ENCODE data around the gene STXBP1.

Gene STXBP1

DNA sequence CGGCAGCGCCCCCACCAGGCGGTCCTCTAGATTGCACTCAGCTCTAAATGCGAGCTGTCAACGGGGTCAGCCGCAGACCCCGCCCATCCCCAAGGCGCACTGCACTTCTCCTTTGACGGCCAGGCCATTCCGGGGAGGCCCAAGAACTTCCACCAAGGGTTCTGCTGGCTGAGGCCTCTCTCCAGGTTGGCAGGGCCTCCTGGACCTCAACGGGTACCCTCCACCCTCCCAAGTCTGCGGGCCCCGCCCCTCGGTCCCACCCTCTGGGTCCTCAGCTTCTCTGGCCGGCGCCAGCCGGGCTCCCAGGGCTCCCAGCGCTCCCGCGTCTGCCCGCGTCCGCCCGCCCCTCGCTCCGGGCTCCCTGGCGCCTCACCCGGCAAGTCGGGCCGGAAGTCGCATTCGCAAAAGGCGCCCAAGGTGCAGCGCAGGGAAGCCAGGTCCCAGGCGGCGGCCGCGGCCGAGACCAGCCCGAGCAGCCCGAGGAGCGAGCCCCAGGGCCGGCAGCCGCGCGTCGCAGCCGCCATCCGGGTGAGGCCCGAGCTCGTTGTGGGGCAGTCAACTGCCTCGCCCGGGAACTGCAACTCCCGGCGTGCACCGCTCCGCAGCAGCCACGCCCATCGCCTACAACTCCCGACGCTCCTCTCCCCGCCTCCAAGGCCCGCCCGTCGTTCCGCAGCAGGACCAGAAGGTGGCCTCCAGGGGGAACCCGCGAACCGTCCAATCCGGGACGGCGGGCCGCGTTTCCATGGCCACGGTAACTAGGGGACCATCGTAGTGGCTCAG, 122.9 kb downstream of the STXBP1 start, which contains the start of gene TOR2A:
Gene TOR2A (minus strand): TSS at position 548 of the 783 bp plus-strand sequence. CDS start 24 bp downstream, at position 524.
- DNase-seq (ENCODE audit: low read depth): peak; percentile 95
- TF ChIP-seq, protein P1, sequence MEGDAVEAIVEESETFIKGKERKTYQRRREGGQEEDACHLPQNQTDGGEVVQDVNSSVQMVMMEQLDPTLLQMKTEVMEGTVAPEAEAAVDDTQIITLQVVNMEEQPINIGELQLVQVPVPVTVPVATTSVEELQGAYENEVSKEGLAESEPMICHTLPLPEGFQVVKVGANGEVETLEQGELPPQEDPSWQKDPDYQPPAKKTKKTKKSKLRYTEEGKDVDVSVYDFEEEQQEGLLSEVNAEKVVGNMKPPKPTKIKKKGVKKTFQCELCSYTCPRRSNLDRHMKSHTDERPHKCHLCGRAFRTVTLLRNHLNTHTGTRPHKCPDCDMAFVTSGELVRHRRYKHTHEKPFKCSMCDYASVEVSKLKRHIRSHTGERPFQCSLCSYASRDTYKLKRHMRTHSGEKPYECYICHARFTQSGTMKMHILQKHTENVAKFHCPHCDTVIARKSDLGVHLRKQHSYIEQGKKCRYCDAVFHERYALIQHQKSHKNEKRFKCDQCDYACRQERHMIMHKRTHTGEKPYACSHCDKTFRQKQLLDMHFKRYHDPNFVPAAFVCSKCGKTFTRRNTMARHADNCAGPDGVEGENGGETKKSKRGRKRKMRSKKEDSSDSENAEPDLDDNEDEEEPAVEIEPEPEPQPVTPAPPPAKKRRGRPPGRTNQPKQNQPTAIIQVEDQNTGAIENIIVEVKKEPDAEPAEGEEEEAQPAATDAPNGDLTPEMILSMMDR (conservative IDR thresholded peaks at IDR 0.05; ENCODE audit: control insufficient read depth, insufficient read depth, low read depth, low read length): peak; percentile 88

DNA sequence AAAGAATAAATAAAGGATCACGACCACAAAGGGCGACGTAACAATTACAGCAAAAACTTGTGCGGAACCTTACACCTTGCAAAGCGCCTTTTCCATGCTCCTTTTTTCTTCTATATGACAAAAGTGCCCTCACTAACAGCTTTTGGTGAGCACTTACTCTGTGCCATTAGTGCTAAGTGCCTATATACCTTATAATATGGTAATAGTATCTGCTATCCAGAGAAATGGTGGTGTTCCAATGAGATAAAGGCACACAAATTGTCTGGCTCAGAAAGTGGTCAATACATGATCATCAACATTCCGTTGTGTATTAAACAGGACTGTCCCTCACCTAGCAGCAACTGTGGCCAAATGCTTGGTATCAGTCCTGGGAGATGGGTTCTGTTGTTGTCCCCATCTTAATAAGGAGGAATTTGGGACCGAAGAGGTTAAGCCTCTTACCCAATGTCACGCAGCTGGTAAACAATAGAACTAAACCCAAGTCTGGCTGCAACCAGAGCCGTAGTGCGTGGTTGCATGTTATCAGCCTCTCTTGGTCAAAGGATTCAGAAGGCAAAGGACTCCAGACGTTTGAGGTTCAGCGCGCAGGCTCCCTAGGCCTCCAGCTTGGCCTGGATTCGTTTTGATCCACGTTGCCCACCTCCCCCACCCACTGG, 123.6 kb downstream of the STXBP1 start:
- no peak for DNase-seq (ENCODE audit: low read depth)
- TF ChIP-seq, protein P1 (conservative IDR thresholded peaks at IDR 0.05; ENCODE audit: control insufficient read depth, insufficient read depth, low read depth, low read length): no peak
- no peak overlapping the region for H3K4me3 ChIP-seq (ENCODE audit: control insufficient read depth, low read depth, low read length)

More for the DNA sequence above, 122.9 kb downstream of the STXBP1 start, which contains the start of gene TOR2A:
- peak within 1 kb of the TSS; percentile 67 for H3K4me3 ChIP-seq (ENCODE audit: control insufficient read depth, low read depth, low read length)

GRCh38 chr9:127738666-127739065, 126.6 kb downstream of the STXBP1 start:
- no peak for DNase-seq (ENCODE audit: low read depth)
- H3K4me3 ChIP-seq (ENCODE audit: control insufficient read depth, low read depth, low read length): no peak overlapping the region
- TF ChIP-seq, protein P1 (conservative IDR thresholded peaks at IDR 0.05; ENCODE audit: control insufficient read depth, insufficient read depth, low read depth, low read length): no peak

GRCh38 chr9:127739614-127740330, 127.7 kb downstream of the STXBP1 start:
- peak; percentile 47 for DNase-seq (ENCODE audit: low read depth)
- TF ChIP-seq, protein P1 (conservative IDR thresholded peaks at IDR 0.05; ENCODE audit: control insufficient read depth, insufficient read depth, low read depth, low read length): no peak
- H3K4me3 ChIP-seq (ENCODE audit: control insufficient read depth, low read depth, low read length): no peak overlapping the region

DNA sequence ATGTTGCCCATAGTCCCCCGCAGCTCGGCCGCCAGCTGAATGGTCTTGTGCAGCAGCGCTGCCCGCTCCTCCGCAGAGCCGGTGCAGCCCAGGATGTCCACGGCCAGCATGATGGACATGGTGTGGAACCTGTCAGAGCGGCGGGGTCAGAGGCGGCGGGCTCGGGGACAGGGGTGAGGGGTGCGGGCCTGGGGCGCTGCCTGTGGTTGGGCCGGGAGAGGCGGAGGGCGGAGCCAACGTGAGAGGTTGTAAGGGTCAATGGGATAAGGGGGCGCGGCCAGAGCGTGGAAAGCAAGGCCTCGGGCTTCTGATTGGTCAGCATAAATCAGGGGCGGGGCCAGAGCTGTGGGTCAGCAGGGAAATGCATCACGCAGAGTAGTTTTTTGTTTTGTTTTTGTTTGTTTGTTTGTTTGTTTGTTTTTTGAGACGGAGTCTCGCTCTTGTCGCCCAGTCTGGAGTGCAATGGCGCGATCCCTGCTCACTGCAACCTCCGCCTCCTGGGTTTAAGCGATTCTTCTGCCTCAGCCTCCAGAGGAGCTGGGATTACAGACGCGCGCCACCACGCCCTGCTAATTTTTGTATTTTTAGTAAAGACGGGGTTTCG, 129.9 kb downstream of the STXBP1 start:
- TF ChIP-seq, protein P1 (conservative IDR thresholded peaks at IDR 0.05; ENCODE audit: control insufficient read depth, insufficient read depth, low read depth, low read length): no peak
- H3K4me3 ChIP-seq (ENCODE audit: control insufficient read depth, low read depth, low read length): peak overlapping the region; percentile 37
- peak; percentile 48 for DNase-seq (ENCODE audit: low read depth)
